ENCODE results near the gene MYOT.

- TF ChIP-seq CTCF (conservative IDR thresholded peaks at IDR 0.05) (no peak), EZH2 (IDR thresholded peaks at IDR 0.05; ENCODE audit: low read depth) (no peak)
Measured at GRCh38 chr5:137833463-137833862, 34.2 kb upstream of the MYOT start.
